Kidney (tissue), 14 donors: ENCODE results near the gene KRTAP1-3. TPM values are rescaled to one million over a fixed set of nuclear protein-coding genes. Genes with fewer than 3 reads are reported as not detected.

Experiments
- DNase-seq, 5 donors: peaks; one replicate each; pipeline ENCODE4 v3.0.0-alpha.2; 2013 to 2020
- FAIRE-seq: peaks from 2 replicates; lab custom pipeline; 2012; peaks lifted over from hg19 to GRCh38; lab: Jason Lieb, UNC
- H3K27ac ChIP-seq, 2 donors: one replicate each; pipeline ENCODE4 v1.7.0; 2013; ENCODE audit warnings: low read depth in 2 of 2, low read length in 2 of 2, inconsistent platforms in 1 of 2
- H3K27me3 ChIP-seq: one replicate; pipeline ENCODE4 v1.7.1; 2013; ENCODE audit warnings: low read length, inconsistent platforms; ENCODE audit not compliant: control insufficient read depth, insufficient read depth
- H3K36me3 ChIP-seq, 3 donors: one replicate each; pipeline versions ENCODE4 v1.7.0 to v1.7.1; 2013; ENCODE audit warnings: low read length in 3 of 3, control low read depth in 1 of 3, inconsistent platforms in 1 of 3; ENCODE audit not compliant: insufficient read depth in 3 of 3, control insufficient read depth in 2 of 3
- H3K4me1 ChIP-seq, 3 donors: one replicate each; pipeline versions ENCODE4 v1.7.0 to v1.7.1; 2013; ENCODE audit warnings: low read length in 3 of 3, inconsistent platforms in 1 of 3, low read depth in 1 of 3; ENCODE audit not compliant: control insufficient read depth in 2 of 3, insufficient read depth in 2 of 3
- H3K4me3 ChIP-seq, 3 donors: one replicate each; pipeline versions ENCODE4 v1.7.0 to v1.8.1; 2013; ENCODE audit warnings: low read length in 3 of 3, control low read depth in 1 of 3, inconsistent platforms in 1 of 3
- H3K9ac ChIP-seq, 3 donors: one replicate each; pipeline versions ENCODE4 v1.7.0 to v1.7.1; 2013; ENCODE audit warnings: low read length in 3 of 3, control low read depth in 1 of 3, inconsistent platforms in 1 of 3
- H3K9me3 ChIP-seq, 3 donors: one replicate each; pipeline versions ENCODE4 v1.7.0 to v1.7.1; 2013; ENCODE audit warnings: low read length in 3 of 3, control low read depth in 1 of 3, inconsistent platforms in 1 of 3; ENCODE audit not compliant: control insufficient read depth in 2 of 3, insufficient read depth in 1 of 3
- intact Hi-C: fragments of 100-400 bp; cut with DNase I; formaldehyde crosslinking; loops from one replicate; pipeline ENCODE4 v1.11.1; 2022
- polyA plus RNA-seq: library from polyadenylated mRNA; stranded (reverse); fragments of 350-450 nt; fragmentation: Illumina TruSeq; extraction: RNeasy Lipid Tissue Mini Kit (QIAGEN cat#74804); gene quantifications from one replicate; pipeline ENCODE4 v1.2.3, GENCODE V29; 2014; ENCODE audit warnings: low read depth, low replicate concordance; ENCODE audit not compliant: insufficient read depth
- total RNA-seq: library from RNA; stranded (reverse); fragmentation: NEBNext Ultra II Directional; extraction: Animal tissue kit (Norgen Biotek cat#: 25700); gene quantifications from one replicate; pipeline ENCODE4 v1.2.1, GENCODE V29; 2021
- TF ChIP-seq, protein P1 (sequence below): IDR thresholded peaks from 3 replicates; pipeline ENCODE4 v1.5.1; 2012; ENCODE audit warnings: mild to moderate bottlenecking, moderate library complexity, borderline replicate concordance; ENCODE audit not compliant: insufficient read depth; ENCODE audit errors: extremely low read depth
- donor health status: control.
- donor health status: control.
- donor health status: control.
- donor health status: control.
- donor health status: control.
- donor health status: DM: yes; HTN: yes; CAD: no.
- donor health status: Normal renal cell carcinoma (clear cell type).

The KRTAP1-3 gene
- total and polyA plus RNA-seq, 2 donors from 2014 or later = not detected

GRCh38 chr17:41019415-41019814 lies 15.3 kb downstream of the KRTAP1-3 start:
- Histone ChIP-seq H3K27me3 (no peaks in the 10 kb centered on the region), H3K27ac (no peak overlapping the region), H3K9me3 (peaks cover 0 to 9% (median 0%) of the 10 kb centered on the region in 3 donors), H3K4me3 (no peak overlapping the region), H3K4me1 (no peaks in the 10 kb centered on the region), H3K9ac (no peak overlapping the region), H3K36me3 (no peaks in the 10 kb centered on the region)
- intact Hi-C loops = no loop called here
- no peak for DNase-seq
- TF ChIP-seq, protein P1, sequence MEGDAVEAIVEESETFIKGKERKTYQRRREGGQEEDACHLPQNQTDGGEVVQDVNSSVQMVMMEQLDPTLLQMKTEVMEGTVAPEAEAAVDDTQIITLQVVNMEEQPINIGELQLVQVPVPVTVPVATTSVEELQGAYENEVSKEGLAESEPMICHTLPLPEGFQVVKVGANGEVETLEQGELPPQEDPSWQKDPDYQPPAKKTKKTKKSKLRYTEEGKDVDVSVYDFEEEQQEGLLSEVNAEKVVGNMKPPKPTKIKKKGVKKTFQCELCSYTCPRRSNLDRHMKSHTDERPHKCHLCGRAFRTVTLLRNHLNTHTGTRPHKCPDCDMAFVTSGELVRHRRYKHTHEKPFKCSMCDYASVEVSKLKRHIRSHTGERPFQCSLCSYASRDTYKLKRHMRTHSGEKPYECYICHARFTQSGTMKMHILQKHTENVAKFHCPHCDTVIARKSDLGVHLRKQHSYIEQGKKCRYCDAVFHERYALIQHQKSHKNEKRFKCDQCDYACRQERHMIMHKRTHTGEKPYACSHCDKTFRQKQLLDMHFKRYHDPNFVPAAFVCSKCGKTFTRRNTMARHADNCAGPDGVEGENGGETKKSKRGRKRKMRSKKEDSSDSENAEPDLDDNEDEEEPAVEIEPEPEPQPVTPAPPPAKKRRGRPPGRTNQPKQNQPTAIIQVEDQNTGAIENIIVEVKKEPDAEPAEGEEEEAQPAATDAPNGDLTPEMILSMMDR = no peak
- no peak for FAIRE-seq

GRCh38 chr17:41018541-41018940 lies 16.1 kb downstream of the KRTAP1-3 start:
- no peak overlapping the region for H3K9ac ChIP-seq
- no peak overlapping the region for H3K27ac ChIP-seq
- H3K4me1 ChIP-seq = no peaks in the 10 kb centered on the region
- TF ChIP-seq, protein P1 = no peak
- H3K27me3 ChIP-seq = no peaks in the 10 kb centered on the region
- DNase-seq (no peak), FAIRE-seq (no peak)
- H3K9me3 ChIP-seq = peaks cover 0 to 9% (median 0%) of the 10 kb centered on the region in 3 donors
- intact Hi-C loops = no loop called here
- H3K4me3 ChIP-seq = no peak overlapping the region
- no peaks in the 10 kb centered on the region for H3K36me3 ChIP-seq

DNA sequence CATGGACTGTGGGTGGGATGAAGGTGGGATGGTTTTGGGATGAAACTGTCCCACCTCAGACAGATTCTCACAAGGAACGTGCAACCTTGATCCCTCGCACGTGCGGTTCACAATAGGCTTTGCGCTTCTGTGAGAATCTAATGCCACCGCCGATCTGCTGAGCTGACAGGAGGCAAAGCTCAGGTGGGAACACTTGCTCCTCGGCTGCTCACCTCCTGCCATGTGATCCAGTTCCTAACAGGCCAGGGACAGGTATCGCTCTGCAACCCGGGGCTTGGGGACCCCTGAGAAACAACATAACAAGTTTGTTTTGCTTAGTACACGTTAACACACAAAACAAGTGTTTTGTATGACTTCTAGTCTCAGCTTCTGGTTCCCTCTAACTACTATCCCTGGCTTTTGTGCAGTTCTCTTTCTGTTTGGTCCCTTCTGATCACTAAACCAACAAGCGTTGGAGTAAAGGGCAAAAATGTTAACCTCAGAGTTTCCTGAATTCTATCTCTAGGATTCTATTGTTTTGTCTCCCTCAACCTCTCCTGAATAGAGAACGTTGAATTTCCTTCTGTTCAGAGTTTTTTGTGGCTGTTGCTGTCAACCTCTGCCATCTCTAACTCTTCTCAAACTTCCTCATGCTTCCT lies 18.0 kb downstream of the KRTAP1-3 start:
- no peaks in the 10 kb centered on the region for H3K36me3 ChIP-seq
- H3K27me3 ChIP-seq = no peaks in the 10 kb centered on the region
- no peak for DNase-seq
- no peak overlapping the region for H3K9ac ChIP-seq
- no peaks in the 10 kb centered on the region for H3K4me1 ChIP-seq
- H3K4me3 ChIP-seq = no peak overlapping the region
- intact Hi-C loops = no loop called here
- no peak for FAIRE-seq
- no peak overlapping the region for H3K27ac ChIP-seq
- TF ChIP-seq, protein P1 = no peak
- peaks cover 0 to 8% (median 0%) of the 10 kb centered on the region in 3 donors for H3K9me3 ChIP-seq
